GM10248 (cell line): ENCODE measurements around the gene GREB1.

Source experiments
- CTCF ChIA-PET: fragments of 300-600 bp; sonication (Branson Sonifier 250); formaldehyde crosslinking; extraction: SDS; loops from one replicate; lab custom pipeline; 2021; ENCODE audit warnings: antibody characterized with exemption; lab: Yijun Ruan, JAX
- POLR2A ChIA-PET: fragments of 350-650 bp; sonication (Branson Sonifier 250); formaldehyde crosslinking; extraction: SDS; loops from one replicate; lab custom pipeline; 2020; ENCODE audit warnings: antibody characterized with exemption; lab: Yijun Ruan, JAX
- DNase-seq: peaks from one replicate; pipeline ENCODE4 v3.0.0; 2012; ENCODE audit errors: extremely low spot score
- CTCF ChIP-seq: IDR thresholded peaks from 2 replicates; pipeline ENCODE4 v1.5.1; 2012; ENCODE audit warnings: mild to moderate bottlenecking, low read depth; ENCODE audit errors: extremely low read depth, missing control alignments, control extremely low read depth

Gene GREB1

GRCh38 chr2:11662882-11663281 lies 129.0 kb downstream of the GREB1 start:
- no peak for DNase-seq
- TF ChIP-seq CTCF: no peak
- POLR2A ChIA-PET: no interaction called here
- CTCF ChIA-PET: interaction anchor here (0.7 kb wide), 1 partner anchor 18 kb away, joined by 3 read pairs; no protein-coding TSS in a partner anchor

GRCh38 chr2:11663427-11663826 lies 129.6 kb downstream of the GREB1 start:
- no peak for TF ChIP-seq CTCF
- ChIA-PET CTCF (interaction anchor here (0.7 kb wide), 1 partner anchor 17 kb away, joined by 3 read pairs; no protein-coding TSS in a partner anchor), POLR2A (no interaction called here)
- no peak for DNase-seq

- ChIA-PET CTCF (interaction anchor here (1.0 to 1.8 kb wide), 2 partner anchors 9 to 23 kb away, joined by 3 to 6 read pairs; no protein-coding TSS in a partner anchor), POLR2A (no interaction called here)
- DNase-seq: no peak
- no peak for TF ChIP-seq CTCF
Measured at GRCh38 chr2:11665028-11665427, 131.2 kb downstream of the GREB1 start.

- ChIA-PET CTCF (interaction anchor here (1.0 to 1.8 kb wide), 3 partner anchors 9 to 24 kb away, joined by 3 to 6 read pairs (median 4); no protein-coding TSS in a partner anchor), POLR2A (no interaction called here)
- no peak for DNase-seq
- no peak for TF ChIP-seq CTCF
Measured at GRCh38 chr2:11665510-11666362, 131.9 kb downstream of the GREB1 start.

- no peak for TF ChIP-seq CTCF
- ChIA-PET POLR2A (no interaction called here), CTCF (interaction anchor here (1.8 kb wide), 1 partner anchor 21 kb away, joined by 6 read pairs; no protein-coding TSS in a partner anchor)
- DNase-seq: no peak
Measured at GRCh38 chr2:11667194-11667593, 133.3 kb downstream of the GREB1 start.

GRCh38 chr2:11667866-11668637 lies 134.2 kb downstream of the GREB1 start:
- TF ChIP-seq CTCF: no peak
- ChIA-PET POLR2A (no interaction called here), CTCF (no interaction called here)
- no peak for DNase-seq
